Stimulated activated CD4-positive, alpha-beta T cell treated with anti-CD3 and anti-CD28 coated beads, Interleukin-1b, Interleukin-23, amount 100 ng/mL, for 4 hours (primary cell): ENCODE results near the gene POLL.

Experiments used
- DNase-seq, 2 donors: peaks; one replicate each; pipeline ENCODE4 v3.0.0-alpha.2; 2020; ENCODE audit warnings: low read depth in 2 of 2

The POLL gene

GRCh38 chr10:101573885-101574753, 13.9 kb downstream of the POLL start:
- DNase-seq = no peak

GRCh38 chr10:101572785-101573184, 15.3 kb downstream of the POLL start:
- no peak for DNase-seq

- DNase-seq = no peak
Measured at GRCh38 chr10:101572126-101572525, 15.9 kb downstream of the POLL start.

GRCh38 chr10:101571271-101571925, 16.7 kb downstream of the POLL start:
- DNase-seq = no peak

- DNase-seq = no peak
Measured at GRCh38 chr10:101570428-101571270, 17.4 kb downstream of the POLL start.

- peak; percentile 78 to 79 for DNase-seq
Measured at GRCh38 chr10:101569622-101570427, 18.2 kb downstream of the POLL start.

- DNase-seq = no peak
Measured at GRCh38 chr10:101569323-101569621, 18.8 kb downstream of the POLL start.

GRCh38 chr10:101568054-101568745, 19.9 kb downstream of the POLL start:
- no peak for DNase-seq

- DNase-seq = no peak
Measured at GRCh38 chr10:101567165-101568006, 20.7 kb downstream of the POLL start.

GRCh38 chr10:101566333-101567164, 21.5 kb downstream of the POLL start:
- DNase-seq = no peak

- no peak for DNase-seq
Measured at GRCh38 chr10:101565936-101566332, 22.1 kb downstream of the POLL start.

- no peak for DNase-seq
Measured at GRCh38 chr10:101565370-101565900, 22.6 kb downstream of the POLL start.

GRCh38 chr10:101564490-101564991, 23.5 kb downstream of the POLL start:
- DNase-seq = no peak

GRCh38 chr10:101563497-101564040, 24.5 kb downstream of the POLL start:
- no peak for DNase-seq

- DNase-seq = no peak
Measured at GRCh38 chr10:101563007-101563406, 25.1 kb downstream of the POLL start.

GRCh38 chr10:101562231-101562630, 25.8 kb downstream of the POLL start:
- no peak for DNase-seq

- DNase-seq = no peak
Measured at GRCh38 chr10:101561068-101561915, 26.8 kb downstream of the POLL start.
